Activated naive CD4-positive, alpha-beta T cell treated with anti-CD3 and anti-CD28 coated beads, Interleukin-2, amount 50 U/mL, for 72 hours (primary cell): ENCODE results near the gene SEM1. TPM values are rescaled to one million over a fixed set of nuclear protein-coding genes. Genes with fewer than 3 reads are reported as not detected.
"Not testable (repeated sequence)": the region's sequence is repeated elsewhere in the genome, so short reads cannot be mapped to it uniquely, and the experiment has no call there.

Experiments
- ATAC-seq, 2 donors: fragments of 150-1000 bp; cut with Tn5 transposase; 2 replicates each; pipeline ENCODE4 v1.10.0; 2021; ENCODE audit warnings: mild to moderate bottlenecking in 2 of 2, moderate library complexity in 2 of 2
- DNase-seq, 2 donors: peaks; one replicate each; pipeline ENCODE4 v3.0.0; 2021 to 2022; ENCODE audit warnings: low spot score in 2 of 2
- H3K27ac Mint-ChIP-seq, 2 donors: one replicate each; pipeline ENCODE4 v1.8.0; 2022; ENCODE audit warnings: mild to moderate bottlenecking in 2 of 2, mixed read lengths in 2 of 2
- H3K36me3 Mint-ChIP-seq, 2 donors: one replicate each; pipeline ENCODE4 v1.8.0; 2022; ENCODE audit warnings: mixed read lengths in 2 of 2
- H3K9me3 Mint-ChIP-seq, 2 donors: one replicate each; pipeline ENCODE4 v1.8.0; 2022; ENCODE audit warnings: mixed read lengths in 2 of 2
- total RNA-seq, 2 donors: library from RNA; stranded (reverse); gene quantifications; one replicate each; pipeline ENCODE4 v1.2.3, GENCODE V29; 2022

The SEM1 gene
- total RNA-seq, 2 donors from 2014 or later, result 15.3 to 38.2 TPM

- Mint-ChIP-seq H3K36me3 (peaks cover 4 to 11% of the 10 kb centered on the region in 2 donors), H3K27ac (no peak overlapping the region), H3K9me3 (peaks cover 9 to 11% of the 10 kb centered on the region in 2 donors)
- ATAC-seq (no peak), DNase-seq (no peak)
Measured at GRCh38 chr7:96718107-96719003, 8.7 kb upstream of the SEM1 start.

GRCh38 chr7:96713037-96713436 is 3.4 kb upstream of the SEM1 start:
- Mint-ChIP-seq H3K9me3 (peaks cover 17 to 22% of the 10 kb centered on the region in 2 donors), H3K36me3 (peaks cover 24 to 28% of the 10 kb centered on the region in 2 donors), H3K27ac (no peak overlapping the region)
- ATAC-seq (no peak), DNase-seq (no peak)

GRCh38 chr7:96710544-96710943 is 898 bp upstream of the SEM1 start:
- no peak overlapping the region for H3K27ac Mint-ChIP-seq
- H3K9me3 Mint-ChIP-seq, result peaks cover 17 to 22% of the 10 kb centered on the region in 2 donors
- DNase-seq (no peak), ATAC-seq (no peak)
- peaks cover 24 to 28% of the 10 kb centered on the region in 2 donors for H3K36me3 Mint-ChIP-seq

GRCh38 chr7:96708872-96709271 is 774 bp downstream of the SEM1 start:
- Mint-ChIP-seq H3K9me3 (peaks cover 13 to 16% of the 10 kb centered on the region in 2 donors), H3K27ac (peak overlapping the region; percentile 95 to 97), H3K36me3 (peaks cover 20 to 22% of the 10 kb centered on the region in 2 donors)
- ATAC-seq, result peak; percentile 6 to 12
- DNase-seq, result no peak

- peaks cover 8 to 11% of the 10 kb centered on the region in 2 donors for H3K9me3 Mint-ChIP-seq
- DNase-seq (no peak), ATAC-seq (no peak)
- H3K36me3 Mint-ChIP-seq, result peaks cover 15 to 20% of the 10 kb centered on the region in 2 donors
- peak overlapping the region in 1 of 2 donors; percentile 12 for H3K27ac Mint-ChIP-seq
Measured at GRCh38 chr7:96707901-96708774, 1.5 kb downstream of the SEM1 start.

- Mint-ChIP-seq H3K27ac (no peak overlapping the region), H3K9me3 (no peaks in the 10 kb centered on the region), H3K36me3 (peaks cover 5 to 14% of the 10 kb centered on the region in 2 donors)
- ATAC-seq, result no peak
- DNase-seq, result no peak
Measured at GRCh38 chr7:96701258-96701657, 8.4 kb downstream of the SEM1 start.

- no peak overlapping the region for H3K27ac Mint-ChIP-seq
- peaks cover 5 to 14% of the 10 kb centered on the region in 2 donors for H3K36me3 Mint-ChIP-seq
- no peak for DNase-seq
- no peaks in the 10 kb centered on the region for H3K9me3 Mint-ChIP-seq
- ATAC-seq, result no peak
Measured at GRCh38 chr7:96700516-96700915, 9.1 kb downstream of the SEM1 start.

- no peak overlapping the region for H3K27ac Mint-ChIP-seq
Measured at GRCh38 chr7:96699219-96699871, 10.3 kb downstream of the SEM1 start.

GRCh38 chr7:96698449-96698848 is 11.2 kb downstream of the SEM1 start:
- H3K36me3 Mint-ChIP-seq, result peaks cover 5 to 14% of the 10 kb centered on the region in 2 donors
- not testable (repeated sequence) for H3K27ac Mint-ChIP-seq, ATAC-seq, H3K9me3 Mint-ChIP-seq, DNase-seq

More at GRCh38 chr7:96699219-96699871, 10.3 kb downstream of the SEM1 start:
- peaks cover 5 to 14% of the 10 kb centered on the region in 2 donors for H3K36me3 Mint-ChIP-seq
- no peaks in the 10 kb centered on the region for H3K9me3 Mint-ChIP-seq
- ATAC-seq, result no peak
- no peak for DNase-seq

GRCh38 chr7:96697822-96698221 is 11.8 kb downstream of the SEM1 start:
- Mint-ChIP-seq H3K27ac (no peak overlapping the region), H3K36me3 (peaks cover 5 to 14% of the 10 kb centered on the region in 2 donors), H3K9me3 (no peaks in the 10 kb centered on the region)
- DNase-seq (no peak), ATAC-seq (no peak)

- no peak for DNase-seq
- H3K27ac Mint-ChIP-seq, result no peak overlapping the region
- H3K36me3 Mint-ChIP-seq, result peaks cover 0 to 8% of the 10 kb centered on the region in 2 donors
- no peak for ATAC-seq
- no peaks in the 10 kb centered on the region for H3K9me3 Mint-ChIP-seq
Measured at GRCh38 chr7:96695581-96695980, 14.1 kb downstream of the SEM1 start.

GRCh38 chr7:96694082-96694481 is 15.6 kb downstream of the SEM1 start:
- ATAC-seq (no peak), DNase-seq (no peak)
- Mint-ChIP-seq H3K27ac (no peak overlapping the region), H3K9me3 (no peaks in the 10 kb centered on the region), H3K36me3 (peaks cover 0 to 5% of the 10 kb centered on the region in 2 donors)

- Mint-ChIP-seq H3K9me3 (no peaks in the 10 kb centered on the region), H3K27ac (no peak overlapping the region), H3K36me3 (peaks cover 5 to 11% of the 10 kb centered on the region in 2 donors)
- DNase-seq (no peak), ATAC-seq (no peak)
Measured at GRCh38 chr7:96691702-96692101, 17.9 kb downstream of the SEM1 start.

- ATAC-seq (no peak), DNase-seq (no peak)
- Mint-ChIP-seq H3K9me3 (peaks cover 4 to 5% of the 10 kb centered on the region in 2 donors), H3K36me3 (peaks cover 10 to 17% of the 10 kb centered on the region in 2 donors), H3K27ac (no peak overlapping the region)
Measured at GRCh38 chr7:96689414-96689813, 20.2 kb downstream of the SEM1 start.

- H3K27ac Mint-ChIP-seq, result no peak overlapping the region
- peaks cover 9 to 15% of the 10 kb centered on the region in 2 donors for H3K9me3 Mint-ChIP-seq
- H3K36me3 Mint-ChIP-seq, result peaks cover 34 to 42% of the 10 kb centered on the region in 2 donors
- ATAC-seq, result no peak
- no peak for DNase-seq
Measured at GRCh38 chr7:96686305-96686704, 23.3 kb downstream of the SEM1 start.

GRCh38 chr7:96685755-96686154 is 23.9 kb downstream of the SEM1 start:
- ATAC-seq, result no peak
- H3K36me3 Mint-ChIP-seq, result peaks cover 34 to 42% of the 10 kb centered on the region in 2 donors
- no peak overlapping the region for H3K27ac Mint-ChIP-seq

More at GRCh38 chr7:96685755-96686154, 23.9 kb downstream of the SEM1 start:
- DNase-seq, result no peak
- peaks cover 9 to 19% of the 10 kb centered on the region in 2 donors for H3K9me3 Mint-ChIP-seq
